Right ventricle myocardium inferior (tissue), 1 donor: ENCODE data around the gene ZNF541. TPM values are rescaled to one million over a fixed set of nuclear protein-coding genes. Genes with fewer than 3 reads are reported as not detected.
A peak's percentile ranks its signal among the peaks of the same experiment; 100 is the strongest.
"Not testable (repeated sequence)": the region's sequence is repeated elsewhere in the genome, so short reads cannot be mapped to it uniquely, and the experiment has no call there.

ENCODE experiments used
- ATAC-seq: fragments of 200-7000 bp; cut with Tn5 transposase; one replicate; pipeline ENCODE4 v1.9.1; 2020; ENCODE audit warnings: mild to moderate bottlenecking, moderate library complexity
- DNase-seq: peaks from one replicate; pipeline ENCODE4 v3.0.0; 2021; ENCODE audit errors: missing footprints
- intact Hi-C: fragments of 100-400 bp; cut with DNase I; formaldehyde crosslinking; loops from one replicate; pipeline ENCODE4 v1.11.0; 2022
- total RNA-seq: library from RNA; stranded (reverse); fragmentation: NEBNext Ultra II Directional; extraction: Animal tissue kit (Norgen Biotek cat#: 25700); gene quantifications from one replicate; pipeline ENCODE4 v1.2.1, GENCODE V29; 2021
- donor health status: DM: no; HTN: yes; CAD: no; lungs with severe emphysema.

The ZNF541 gene
- total RNA-seq, 1 donor from 2014 or later: 1.2 TPM

DNA sequence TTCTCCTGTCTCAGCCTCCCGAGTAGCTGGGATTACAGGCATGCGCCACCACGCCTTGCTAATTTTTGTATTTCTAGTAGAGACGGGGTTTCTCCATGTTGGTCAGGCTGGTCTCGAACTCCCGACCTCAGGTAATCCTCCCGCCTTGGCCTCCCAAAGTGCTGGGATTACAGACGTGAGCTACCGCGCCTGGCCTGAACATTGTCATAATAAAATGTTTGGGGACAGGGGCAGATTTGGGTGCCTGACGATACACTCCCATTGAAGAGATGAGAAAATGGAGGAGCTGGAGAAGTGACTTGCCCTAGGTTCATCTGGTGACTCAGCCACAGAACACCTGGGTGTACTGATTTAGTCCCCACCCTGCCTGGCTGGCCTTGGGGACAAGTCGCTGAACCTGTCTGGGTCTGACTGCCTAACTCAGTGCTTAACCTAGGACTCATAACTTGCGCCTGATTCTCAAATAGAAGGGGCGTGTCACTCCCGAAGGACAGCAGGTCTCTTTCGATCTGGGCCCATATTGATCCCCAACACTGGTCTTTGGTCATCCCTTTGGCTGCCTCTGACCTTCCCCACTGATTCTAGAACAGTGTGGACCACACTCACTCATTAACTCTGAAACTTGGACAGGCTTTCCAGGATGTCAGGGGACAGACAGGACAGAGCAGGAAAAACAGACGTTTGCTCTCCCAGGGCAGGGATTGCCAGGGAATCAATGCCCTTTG lies 28.4 kb upstream of the ZNF541 start:
- DNase-seq (no peak), ATAC-seq (no peak)
- intact Hi-C loops: loop anchor here (2.0 to 10.0 kb wide), 2 partner anchors 79 to 167 kb away; no protein-coding TSS in a partner anchor

GRCh38 chr19:47600246-47601179 lies 27.6 kb upstream of the ZNF541 start:
- ATAC-seq (peak; percentile 99), DNase-seq (peak; percentile 100)
- intact Hi-C loops: loop anchor here (1.0 to 10.0 kb wide), 4 partner anchors 8 to 166 kb away; partner anchors contain the start of gene NAPA

- not testable (repeated sequence) for DNase-seq, ATAC-seq
- intact Hi-C loops: loop anchor here (1.0 to 10.0 kb wide), 4 partner anchors 9 to 165 kb away; partner anchors contain the start of gene NAPA
Measured at GRCh38 chr19:47599671-47600245, 26.8 kb upstream of the ZNF541 start.

DNA sequence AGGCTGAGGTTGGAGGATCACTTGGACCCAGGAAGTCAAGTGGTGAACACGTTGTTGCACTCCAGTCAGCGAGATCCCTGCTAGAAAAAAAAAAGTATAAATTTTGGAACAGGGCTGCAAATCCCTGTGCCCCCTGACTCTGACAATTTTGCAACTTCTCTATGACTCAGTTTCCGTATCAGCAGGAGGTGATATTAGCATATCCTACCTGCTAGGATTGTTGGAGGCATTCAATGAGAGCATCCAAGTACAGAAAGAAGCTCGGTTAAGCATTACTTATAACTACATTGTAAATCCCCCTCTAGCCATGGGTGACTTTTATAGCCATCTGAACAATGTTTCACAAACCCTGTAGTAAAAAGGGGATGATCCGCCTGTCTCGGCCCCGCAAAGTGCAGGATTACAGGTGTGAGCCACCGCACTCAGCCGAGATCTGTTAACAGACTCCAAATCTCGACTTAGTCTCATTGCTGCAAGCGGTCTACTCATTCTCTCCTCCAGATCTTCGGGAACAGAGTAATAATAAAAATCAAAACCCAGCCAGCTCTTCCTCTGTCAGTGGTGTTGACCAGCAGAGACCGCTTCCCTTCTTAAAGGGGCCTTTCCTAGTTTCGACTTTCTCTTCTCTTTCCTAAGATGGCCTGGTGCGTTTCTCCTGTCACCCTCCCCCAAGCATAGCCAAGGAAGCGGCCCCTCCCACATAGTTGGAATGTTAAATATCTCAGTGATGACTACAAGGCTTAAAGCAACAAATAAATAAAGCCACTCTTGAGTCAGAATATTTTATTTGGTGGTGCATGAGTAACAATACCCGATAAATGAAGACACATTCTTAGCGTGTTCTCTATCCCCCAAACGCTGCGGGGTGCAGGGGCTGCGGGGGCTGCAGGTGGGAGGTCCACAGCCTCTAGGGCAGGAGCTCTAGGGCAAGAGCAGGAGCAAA lies 25.7 kb upstream of the ZNF541 start:
- intact Hi-C loops: no loop called here
- no peak for ATAC-seq
- no peak for DNase-seq

DNA sequence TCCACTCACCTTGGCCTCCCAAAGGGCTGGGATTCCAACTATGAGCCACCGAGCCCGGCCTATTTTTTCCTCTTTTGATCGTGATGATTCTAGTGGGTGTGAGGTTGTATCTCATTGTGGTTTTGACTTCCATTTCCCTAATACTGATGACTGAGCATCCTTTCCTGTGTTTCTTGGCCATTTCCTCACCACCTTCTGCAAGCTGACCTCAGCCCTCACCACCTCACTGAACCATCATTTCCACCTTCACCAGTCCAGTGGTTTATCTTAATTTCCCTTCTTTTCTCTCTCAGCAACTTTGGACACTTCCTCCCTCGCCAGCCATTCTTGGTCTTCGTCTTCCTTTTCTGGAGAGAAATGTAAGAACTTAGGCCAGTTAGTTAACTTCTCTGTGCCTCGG lies 23.0 kb upstream of the ZNF541 start:
- DNase-seq (no peak), ATAC-seq (no peak)
- intact Hi-C loops: no loop called here

GRCh38 chr19:47593860-47594259 lies 20.9 kb upstream of the ZNF541 start:
- DNase-seq (peak; percentile 27), ATAC-seq (no peak)
- intact Hi-C loops: no loop called here

DNA sequence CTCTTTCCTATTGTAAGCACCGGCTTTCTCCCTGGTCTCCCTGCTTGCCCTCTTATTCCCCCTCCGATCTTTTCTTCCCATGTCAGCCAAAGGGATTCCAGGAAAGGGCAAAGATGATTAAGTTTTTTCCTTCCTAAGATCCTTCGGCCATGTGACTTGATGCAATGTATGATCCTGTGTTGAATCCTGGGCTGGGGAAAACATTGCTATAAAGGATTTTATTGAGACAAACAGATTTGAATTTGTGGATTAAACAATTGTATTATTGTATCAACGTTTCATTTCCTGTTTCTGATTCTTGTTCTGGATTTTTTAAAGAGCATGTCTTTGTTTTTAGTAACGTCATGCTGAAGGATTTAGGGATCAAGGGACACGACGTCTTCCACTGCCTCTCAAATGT lies 16.9 kb upstream of the ZNF541 start:
- no peak for ATAC-seq
- DNase-seq: no peak
- intact Hi-C loops: no loop called here

GRCh38 chr19:47587295-47587694 lies 14.3 kb upstream of the ZNF541 start:
- intact Hi-C loops: no loop called here
- ATAC-seq (no peak), DNase-seq (peak; percentile 17)

DNA sequence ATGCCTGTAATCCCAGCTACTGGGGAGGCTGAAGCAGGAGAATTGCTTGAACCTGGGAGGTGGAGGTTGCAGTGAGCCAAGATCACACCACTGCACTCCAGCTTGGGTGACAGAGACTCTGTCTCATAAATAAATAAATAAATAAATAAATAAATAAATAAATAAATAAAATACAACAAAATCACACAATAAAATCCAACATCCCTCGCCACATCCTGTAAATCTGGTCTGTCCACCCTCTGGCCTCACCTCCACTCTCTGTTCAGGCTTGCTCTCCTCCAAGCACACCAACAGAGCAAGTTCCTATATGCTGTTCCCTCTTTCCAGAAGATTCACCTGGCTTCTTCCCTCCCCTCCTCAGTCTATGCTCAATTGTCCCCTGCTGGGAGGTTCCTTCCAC lies 10.2 kb upstream of the ZNF541 start:
- ATAC-seq, DNase-seq, intact Hi-C loops: not testable (repeated sequence)

- no peak for DNase-seq
- intact Hi-C loops: no loop called here
- no peak for ATAC-seq
Measured at GRCh38 chr19:47582320-47582909, 9.5 kb upstream of the ZNF541 start.

DNA sequence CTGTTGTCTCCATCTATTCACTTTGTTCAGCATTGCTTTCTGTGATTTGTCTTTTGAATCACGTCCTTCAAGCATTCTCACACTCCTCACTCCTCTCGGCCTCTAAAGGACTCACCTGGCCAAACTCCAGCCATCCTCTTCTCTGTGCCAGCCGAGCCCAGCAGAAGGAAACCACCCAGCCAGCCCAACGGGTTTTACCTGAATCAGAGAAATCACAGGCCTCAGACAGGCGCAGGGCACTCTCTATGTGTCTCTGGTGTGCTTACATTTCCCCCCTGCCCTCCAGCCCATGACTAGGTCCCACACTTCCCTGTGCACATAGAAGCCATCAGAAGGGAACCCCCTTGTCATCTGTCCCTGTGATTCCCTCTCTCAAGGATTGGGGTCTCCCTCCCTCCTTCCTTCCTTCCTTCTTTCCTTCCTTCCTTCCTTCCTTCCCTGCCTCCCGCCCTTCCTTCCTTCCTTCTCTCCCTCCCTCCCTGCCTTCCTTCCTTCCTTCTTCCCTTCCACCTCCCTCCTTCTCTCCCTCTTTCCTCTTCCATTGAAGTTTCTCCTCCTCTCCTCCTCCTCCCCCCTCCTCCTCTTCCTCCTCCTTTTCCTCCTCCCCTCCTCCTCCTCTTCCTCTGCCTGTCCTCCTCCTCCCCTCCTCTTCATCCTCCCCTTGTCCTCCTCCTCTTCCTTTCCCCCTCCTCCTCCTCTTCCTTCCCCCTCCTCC lies 8.8 kb upstream of the ZNF541 start:
- ATAC-seq: no peak
- intact Hi-C loops: no loop called here

GRCh38 chr19:47580397-47580796 lies 7.4 kb upstream of the ZNF541 start:
- ATAC-seq: no peak
- no peak for DNase-seq
- intact Hi-C loops: no loop called here

More for the DNA sequence above, 8.8 kb upstream of the ZNF541 start:
- no peak for DNase-seq

DNA sequence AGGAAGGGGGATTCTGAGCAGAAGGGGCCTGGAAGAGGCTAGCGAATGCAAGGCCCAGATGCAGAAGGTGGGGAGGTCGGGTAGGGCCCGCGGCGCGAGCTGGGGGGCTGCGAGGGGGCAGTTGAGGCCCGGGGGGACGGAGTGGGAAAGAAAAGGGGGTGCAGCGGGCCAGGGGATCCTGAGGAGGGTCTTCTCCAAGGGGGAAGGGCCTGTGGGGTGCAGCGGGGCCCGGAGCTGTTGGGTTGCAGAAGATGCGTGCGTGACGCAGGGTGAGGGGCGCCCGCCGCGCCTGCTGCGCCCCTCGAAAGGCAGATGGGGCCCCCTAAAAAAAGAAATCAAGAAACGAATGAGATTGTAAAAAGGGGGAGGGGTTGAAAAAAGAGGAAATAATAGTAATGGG lies 313 bp downstream of the ZNF541 start:
- intact Hi-C loops: no loop called here
- ATAC-seq (no peak), DNase-seq (no peak)

- ATAC-seq: no peak
- no peak for DNase-seq
- intact Hi-C loops: no loop called here
Measured at GRCh38 chr19:47569331-47569730, 3.6 kb downstream of the ZNF541 start.

DNA sequence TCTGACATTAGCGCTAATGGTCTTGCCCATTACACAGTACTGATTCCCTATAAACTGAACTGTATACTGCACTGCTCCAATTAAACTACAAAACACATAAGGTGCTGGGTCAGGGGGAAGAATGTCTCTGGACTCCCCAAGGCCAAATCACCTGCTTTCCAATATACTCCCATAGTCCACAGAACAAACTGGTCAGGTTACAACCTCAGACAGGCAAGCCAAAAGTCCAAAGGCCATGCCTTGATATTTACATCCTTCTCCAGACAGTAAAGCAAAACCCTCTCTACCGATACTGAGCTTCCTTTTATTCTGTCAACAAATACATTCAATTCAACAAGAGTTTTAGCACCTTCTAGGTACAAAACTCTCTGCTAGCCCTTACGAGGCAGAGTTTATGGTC lies 8.9 kb downstream of the ZNF541 start:
- intact Hi-C loops: no loop called here
- no peak for DNase-seq
- no peak for ATAC-seq

- no peak for DNase-seq
- ATAC-seq: no peak
- intact Hi-C loops: no loop called here
Measured at GRCh38 chr19:47561440-47562057, 11.4 kb downstream of the ZNF541 start.

GRCh38 chr19:47560999-47561398 lies 11.9 kb downstream of the ZNF541 start:
- DNase-seq (no peak), ATAC-seq (no peak)
- intact Hi-C loops: no loop called here
